Stimulated activated CD8-positive, alpha-beta memory T cell treated with anti-CD3 and anti-CD28 coated beads, Interleukin-4, amount 100 ng/mL, for 4 hours (primary cell): ENCODE data around the gene GSTM3.
"Not testable (repeated sequence)": the region's sequence is repeated elsewhere in the genome, so short reads cannot be mapped to it uniquely, and the experiment has no call there.

Experiments
- DNase-seq, 2 donors: peaks; one replicate each; pipeline ENCODE4 v3.0.0-alpha.2; 2020; ENCODE audit warnings: low read depth in 2 of 2, low spot score in 1 of 2

The GSTM3 gene

GRCh38 chr1:109728870-109729269 lies 12.0 kb downstream of the GSTM3 start:
- DNase-seq = no peak

- no peak for DNase-seq
Measured at GRCh38 chr1:109726728-109727373, 14.0 kb downstream of the GSTM3 start.

GRCh38 chr1:109726007-109726406 lies 14.8 kb downstream of the GSTM3 start:
- no peak for DNase-seq

DNA sequence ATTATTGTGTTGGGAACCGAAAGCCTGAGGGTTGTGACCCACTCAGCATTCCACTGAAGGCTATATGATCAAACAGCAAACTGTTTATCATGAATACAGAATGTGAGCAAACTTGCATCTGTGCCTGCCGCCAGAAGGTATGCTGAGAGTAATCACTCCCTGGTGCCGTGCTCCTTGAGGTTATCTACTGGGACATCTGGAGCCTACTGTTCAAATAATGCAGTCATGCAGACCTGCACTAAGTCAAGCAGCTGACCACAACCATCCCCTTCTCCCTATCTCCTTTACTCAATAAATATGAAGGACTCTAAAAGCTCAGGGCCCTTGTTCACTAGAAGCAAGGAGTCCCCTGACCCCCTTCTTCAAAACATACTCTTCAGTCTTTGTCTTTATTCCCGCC lies 15.3 kb downstream of the GSTM3 start:
- DNase-seq = no peak

DNA sequence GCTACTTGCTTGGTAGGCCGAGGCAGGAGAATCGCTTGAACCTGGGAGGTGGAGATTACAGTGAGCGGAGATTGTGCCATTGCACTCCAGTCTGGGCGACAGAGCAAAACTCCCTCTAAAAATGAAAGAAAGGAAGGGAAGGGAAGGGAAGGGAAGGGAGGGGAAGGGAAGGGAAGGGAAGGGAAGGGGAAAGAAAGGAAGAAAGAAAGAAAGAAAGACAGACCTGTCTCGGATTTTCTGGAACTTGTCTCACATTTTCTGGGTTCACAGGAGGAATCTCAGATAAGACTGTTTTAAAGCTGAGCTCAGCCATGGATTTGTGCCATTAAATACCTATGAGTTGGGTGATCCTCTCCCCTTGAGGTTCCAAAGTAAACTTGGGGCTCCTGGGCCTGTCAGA lies 15.9 kb downstream of the GSTM3 start:
- DNase-seq = no peak

- no peak for DNase-seq
Measured at GRCh38 chr1:109722908-109723691, 17.7 kb downstream of the GSTM3 start.

DNA sequence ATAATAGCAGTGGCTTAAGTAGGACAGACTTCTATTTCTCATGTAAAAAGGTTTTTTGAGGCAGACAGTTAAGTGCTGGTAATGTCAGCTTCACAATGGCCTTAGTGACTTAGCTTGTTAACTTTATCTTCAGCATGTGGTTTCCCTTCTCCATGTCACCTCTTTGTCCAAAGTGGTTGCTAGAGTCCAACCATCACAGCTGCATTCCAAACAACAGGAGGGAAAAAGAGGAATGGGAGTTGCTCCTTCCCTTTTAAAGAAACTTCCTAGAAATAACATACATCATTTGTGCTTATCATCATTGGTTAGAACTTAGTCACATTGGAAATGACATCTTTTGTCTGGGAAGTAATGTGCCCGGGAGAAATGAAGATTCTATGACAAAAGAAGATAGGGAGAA lies 18.9 kb downstream of the GSTM3 start:
- DNase-seq = no peak

DNA sequence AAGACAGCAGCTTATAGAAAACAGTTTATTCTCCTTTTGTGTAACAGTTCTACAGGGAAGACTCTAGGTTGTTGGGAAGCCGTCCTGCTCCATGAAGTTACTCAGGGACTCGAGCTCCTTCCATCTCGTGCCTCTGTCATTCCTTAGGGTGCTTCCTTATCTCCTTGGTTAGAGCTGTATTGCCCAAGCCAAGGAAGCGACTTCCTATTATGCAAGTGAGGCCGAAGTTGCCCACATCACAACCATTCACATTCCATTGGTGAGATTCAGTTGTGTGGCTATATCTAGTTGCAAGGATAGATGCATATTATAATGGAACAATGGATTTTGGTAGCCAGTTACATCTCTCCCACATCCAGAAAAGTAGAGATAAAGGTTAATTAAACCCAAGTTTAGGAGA lies 19.8 kb downstream of the GSTM3 start:
- no peak for DNase-seq

GRCh38 chr1:109719337-109719837 lies 21.5 kb downstream of the GSTM3 start:
- DNase-seq = no peak

DNA sequence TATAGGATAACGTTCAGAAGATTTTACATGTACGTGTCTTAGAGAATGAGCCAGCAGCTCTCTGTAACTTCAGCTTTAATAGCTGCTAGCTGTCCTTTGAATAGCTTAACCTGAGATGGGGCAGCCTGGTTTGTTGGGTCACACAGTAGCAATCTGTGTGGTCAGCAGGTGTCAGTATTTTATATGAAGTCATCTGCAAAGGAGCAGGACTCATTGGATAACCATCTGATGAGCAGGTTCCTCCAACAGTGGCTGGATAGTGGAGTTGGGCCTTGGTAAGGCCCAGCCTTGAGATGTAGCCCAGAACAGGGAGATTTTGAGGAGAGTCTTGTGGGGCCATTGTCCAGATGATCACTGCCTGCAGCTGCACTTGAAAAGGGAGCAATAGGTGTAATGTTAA lies 22.3 kb downstream of the GSTM3 start:
- no peak for DNase-seq

DNA sequence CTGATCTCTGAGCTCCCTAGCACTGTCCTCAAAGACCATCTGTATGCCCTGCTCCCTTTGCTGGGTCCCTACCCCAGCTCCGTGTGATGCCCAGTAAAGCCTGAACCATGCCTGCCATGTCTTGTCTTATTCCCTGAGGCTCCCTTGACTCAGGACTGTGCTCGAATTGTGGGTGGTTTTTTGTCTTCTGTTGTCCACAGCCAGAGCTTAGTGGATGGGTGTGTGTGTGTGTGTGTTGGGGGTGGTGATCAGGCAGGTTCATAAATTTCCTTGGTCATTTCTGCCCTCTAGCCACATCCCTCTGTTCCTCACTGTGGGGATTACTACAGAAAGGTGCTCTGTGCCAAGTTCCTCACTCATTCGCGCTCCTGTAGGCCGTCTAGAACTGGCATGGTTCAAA lies 23.1 kb downstream of the GSTM3 start:
- DNase-seq = no peak

- no peak for DNase-seq
Measured at GRCh38 chr1:109716570-109717090, 24.2 kb downstream of the GSTM3 start.

GRCh38 chr1:109716121-109716520 lies 24.7 kb downstream of the GSTM3 start:
- no peak for DNase-seq

- DNase-seq = no peak
Measured at GRCh38 chr1:109714661-109715372, 26.0 kb downstream of the GSTM3 start.

DNA sequence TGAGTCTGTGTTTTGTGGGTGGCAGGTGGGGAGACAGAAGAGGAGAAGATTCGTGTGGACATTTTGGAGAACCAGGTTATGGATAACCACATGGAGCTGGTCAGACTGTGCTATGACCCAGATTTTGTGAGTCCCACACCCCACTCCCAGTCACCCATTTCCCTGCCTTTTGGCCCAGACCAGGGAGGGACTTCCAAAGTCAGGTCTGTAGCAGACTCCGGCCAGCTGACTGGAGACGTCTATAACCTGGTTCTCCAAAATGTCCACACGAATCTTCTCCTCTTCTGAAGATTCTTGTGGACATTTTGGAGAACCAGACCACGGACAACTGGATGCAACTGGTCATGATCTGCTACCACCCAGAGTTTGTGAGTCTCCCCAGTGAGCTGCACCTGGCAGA lies 27.2 kb downstream of the GSTM3 start:
- DNase-seq = no peak

- no peak for DNase-seq
Measured at GRCh38 chr1:109712321-109712864, 28.4 kb downstream of the GSTM3 start.

- DNase-seq = not testable (repeated sequence)
Measured at GRCh38 chr1:109711593-109712320, 29.1 kb downstream of the GSTM3 start, which contains the start of gene GSTM5. GSTM5 (plus strand) TSS chr1:109712251; CDS start chr1:109712313, 62 bp downstream.

GRCh38 chr1:109709822-109710221 lies 31.0 kb downstream of the GSTM3 start:
- DNase-seq = not testable (repeated sequence)

GRCh38 chr1:109708949-109709348 lies 31.9 kb downstream of the GSTM3 start:
- DNase-seq = not testable (repeated sequence)

DNA sequence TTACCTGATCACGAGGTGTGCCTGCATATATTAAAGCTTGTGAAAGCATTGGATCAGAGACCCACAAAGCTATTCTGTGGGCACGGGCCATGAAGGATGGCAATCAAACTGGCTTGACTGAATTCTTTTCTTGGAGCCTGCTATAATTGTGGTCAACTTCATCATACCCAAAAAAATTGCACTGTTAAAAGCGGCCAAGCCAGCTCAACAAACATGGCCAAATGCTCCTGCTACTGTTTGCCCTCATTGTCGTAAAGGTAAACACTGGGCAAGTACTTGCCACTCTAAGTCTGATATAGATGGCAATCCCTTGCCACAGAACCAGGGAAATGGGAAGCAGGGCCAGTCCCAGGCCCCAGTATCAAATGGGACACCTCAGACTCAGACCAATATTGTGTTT lies 35.4 kb downstream of the GSTM3 start:
- DNase-seq = no peak

GRCh38 chr1:109704173-109704572 lies 36.7 kb downstream of the GSTM3 start:
- no peak for DNase-seq
